ENCODE results near the gene MYH9.

Gene MYH9

DNA sequence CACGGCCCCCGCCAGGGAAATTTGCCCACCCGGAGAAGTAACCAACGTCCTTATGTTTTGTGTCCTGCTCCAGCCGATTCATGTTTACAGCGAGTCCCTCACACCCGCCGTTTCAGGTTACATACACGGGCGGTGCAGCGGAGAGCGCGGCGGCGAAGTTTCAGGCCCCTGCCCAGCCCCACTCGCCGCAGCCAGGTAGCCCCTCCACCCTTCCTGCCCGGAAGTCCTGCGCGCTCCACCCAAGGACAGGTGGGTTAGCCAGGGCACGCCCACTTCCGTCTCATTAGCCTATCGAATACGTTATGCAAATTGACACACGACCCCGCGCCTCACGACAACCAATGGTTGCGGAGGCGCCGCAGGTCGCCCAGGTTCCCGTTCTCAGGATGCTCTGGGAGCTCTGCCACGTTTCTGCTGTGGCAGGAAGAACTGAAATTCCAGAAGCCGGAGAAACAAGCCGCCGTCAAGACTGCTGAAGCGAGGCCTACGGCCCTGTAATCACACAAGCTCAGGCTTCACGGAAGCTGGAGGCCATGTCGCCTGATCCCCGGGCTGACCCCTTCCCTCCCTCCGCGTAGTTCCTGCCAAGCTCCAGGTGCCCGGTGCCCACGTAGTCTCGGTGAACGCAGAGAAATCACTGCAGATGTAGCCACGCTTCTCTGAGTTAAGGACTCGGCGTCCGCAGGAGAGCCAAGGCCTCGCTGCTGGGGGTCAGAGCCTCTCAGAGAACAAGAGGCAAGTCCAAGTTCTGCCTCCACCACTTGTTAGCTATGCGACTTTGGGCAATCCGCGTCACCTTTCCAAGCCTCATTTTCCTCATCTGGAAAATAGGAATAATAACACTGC, 22.4 kb upstream of the MYH9 start (continued):
- TF ChIP-seq, protein P1, sequence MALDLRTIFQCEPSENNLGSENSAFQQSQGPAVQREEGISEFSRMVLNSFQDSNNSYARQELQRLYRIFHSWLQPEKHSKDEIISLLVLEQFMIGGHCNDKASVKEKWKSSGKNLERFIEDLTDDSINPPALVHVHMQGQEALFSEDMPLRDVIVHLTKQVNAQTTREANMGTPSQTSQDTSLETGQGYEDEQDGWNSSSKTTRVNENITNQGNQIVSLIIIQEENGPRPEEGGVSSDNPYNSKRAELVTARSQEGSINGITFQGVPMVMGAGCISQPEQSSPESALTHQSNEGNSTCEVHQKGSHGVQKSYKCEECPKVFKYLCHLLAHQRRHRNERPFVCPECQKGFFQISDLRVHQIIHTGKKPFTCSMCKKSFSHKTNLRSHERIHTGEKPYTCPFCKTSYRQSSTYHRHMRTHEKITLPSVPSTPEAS (tag by site-specific recombination; IDR thresholded peaks at IDR 0.05): 0 out of 2 replicates have a peak, but pooled peaks have one; percentile 10
- TF ChIP-seq ZNF571 (tag by site-specific recombination; IDR thresholded peaks at IDR 0.05) (no peak), ZNF140 (tag by site-specific recombination; IDR thresholded peaks at IDR 0.05) (no peak), ZNF169 (tag by site-specific recombination; IDR thresholded peaks at IDR 0.05) (no peak), ZNF211 (tag by site-specific recombination; IDR thresholded peaks at IDR 0.05; ENCODE audit: low read depth) (no peak), ZNF184 (tag by site-specific recombination; IDR thresholded peaks at IDR 0.05) (no peak), ZSCAN30 (tag by site-specific recombination; IDR thresholded peaks at IDR 0.05) (peak; percentile 70; the same call in 1 of the 2 replicates), ZNF248 (tag by site-specific recombination; IDR thresholded peaks at IDR 0.05) (no peak), ZNF830 (tag by site-specific recombination; IDR thresholded peaks at IDR 0.05; ENCODE audit: low read depth) (no peak), ZNF221 (tag by site-specific recombination; IDR thresholded peaks at IDR 0.05; ENCODE audit: borderline replicate concordance) (no peak), ZNF837 (tag by site-specific recombination; IDR thresholded peaks at IDR 0.05) (no peak), ZNF777 (tag by site-specific recombination; IDR thresholded peaks at IDR 0.05; ENCODE audit: borderline replicate concordance) (no peak), ZBTB17 (tag by site-specific recombination; IDR thresholded peaks at IDR 0.05) (peak; percentile 73)
- TF ChIP-seq, protein P2, sequence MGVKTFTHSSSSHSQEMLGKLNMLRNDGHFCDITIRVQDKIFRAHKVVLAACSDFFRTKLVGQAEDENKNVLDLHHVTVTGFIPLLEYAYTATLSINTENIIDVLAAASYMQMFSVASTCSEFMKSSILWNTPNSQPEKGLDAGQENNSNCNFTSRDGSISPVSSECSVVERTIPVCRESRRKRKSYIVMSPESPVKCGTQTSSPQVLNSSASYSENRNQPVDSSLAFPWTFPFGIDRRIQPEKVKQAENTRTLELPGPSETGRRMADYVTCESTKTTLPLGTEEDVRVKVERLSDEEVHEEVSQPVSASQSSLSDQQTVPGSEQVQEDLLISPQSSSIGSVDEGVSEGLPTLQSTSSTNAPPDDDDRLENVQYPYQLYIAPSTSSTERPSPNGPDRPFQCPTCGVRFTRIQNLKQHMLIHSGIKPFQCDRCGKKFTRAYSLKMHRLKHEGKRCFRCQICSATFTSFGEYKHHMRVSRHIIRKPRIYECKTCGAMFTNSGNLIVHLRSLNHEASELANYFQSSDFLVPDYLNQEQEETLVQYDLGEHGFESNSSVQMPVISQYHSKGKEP (tag by site-specific recombination; IDR thresholded peaks at IDR 0.05): no peak
- TF ChIP-seq, protein P3, sequence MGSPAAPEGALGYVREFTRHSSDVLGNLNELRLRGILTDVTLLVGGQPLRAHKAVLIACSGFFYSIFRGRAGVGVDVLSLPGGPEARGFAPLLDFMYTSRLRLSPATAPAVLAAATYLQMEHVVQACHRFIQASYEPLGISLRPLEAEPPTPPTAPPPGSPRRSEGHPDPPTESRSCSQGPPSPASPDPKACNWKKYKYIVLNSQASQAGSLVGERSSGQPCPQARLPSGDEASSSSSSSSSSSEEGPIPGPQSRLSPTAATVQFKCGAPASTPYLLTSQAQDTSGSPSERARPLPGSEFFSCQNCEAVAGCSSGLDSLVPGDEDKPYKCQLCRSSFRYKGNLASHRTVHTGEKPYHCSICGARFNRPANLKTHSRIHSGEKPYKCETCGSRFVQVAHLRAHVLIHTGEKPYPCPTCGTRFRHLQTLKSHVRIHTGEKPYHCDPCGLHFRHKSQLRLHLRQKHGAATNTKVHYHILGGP (tag by site-specific recombination; IDR thresholded peaks at IDR 0.05): no peak
- TF ChIP-seq, protein P4, sequence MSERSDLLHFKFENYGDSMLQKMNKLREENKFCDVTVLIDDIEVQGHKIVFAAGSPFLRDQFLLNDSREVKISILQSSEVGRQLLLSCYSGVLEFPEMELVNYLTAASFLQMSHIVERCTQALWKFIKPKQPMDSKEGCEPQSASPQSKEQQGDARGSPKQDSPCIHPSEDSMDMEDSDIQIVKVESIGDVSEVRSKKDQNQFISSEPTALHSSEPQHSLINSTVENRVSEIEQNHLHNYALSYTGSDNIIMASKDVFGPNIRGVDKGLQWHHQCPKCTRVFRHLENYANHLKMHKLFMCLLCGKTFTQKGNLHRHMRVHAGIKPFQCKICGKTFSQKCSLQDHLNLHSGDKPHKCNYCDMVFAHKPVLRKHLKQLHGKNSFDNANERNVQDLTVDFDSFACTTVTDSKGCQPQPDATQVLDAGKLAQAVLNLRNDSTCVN (tag by site-specific recombination; optimal IDR thresholded peaks at IDR 0.05): peak; percentile 65
- TF ChIP-seq, protein P5, sequence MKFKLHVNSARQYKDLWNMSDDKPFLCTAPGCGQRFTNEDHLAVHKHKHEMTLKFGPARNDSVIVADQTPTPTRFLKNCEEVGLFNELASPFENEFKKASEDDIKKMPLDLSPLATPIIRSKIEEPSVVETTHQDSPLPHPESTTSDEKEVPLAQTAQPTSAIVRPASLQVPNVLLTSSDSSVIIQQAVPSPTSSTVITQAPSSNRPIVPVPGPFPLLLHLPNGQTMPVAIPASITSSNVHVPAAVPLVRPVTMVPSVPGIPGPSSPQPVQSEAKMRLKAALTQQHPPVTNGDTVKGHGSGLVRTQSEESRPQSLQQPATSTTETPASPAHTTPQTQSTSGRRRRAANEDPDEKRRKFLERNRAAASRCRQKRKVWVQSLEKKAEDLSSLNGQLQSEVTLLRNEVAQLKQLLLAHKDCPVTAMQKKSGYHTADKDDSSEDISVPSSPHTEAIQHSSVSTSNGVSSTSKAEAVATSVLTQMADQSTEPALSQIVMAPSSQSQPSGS (tag by site-specific recombination; IDR thresholded peaks at IDR 0.05; ENCODE audit: low read depth): no peak
- TF ChIP-seq, protein P6, sequence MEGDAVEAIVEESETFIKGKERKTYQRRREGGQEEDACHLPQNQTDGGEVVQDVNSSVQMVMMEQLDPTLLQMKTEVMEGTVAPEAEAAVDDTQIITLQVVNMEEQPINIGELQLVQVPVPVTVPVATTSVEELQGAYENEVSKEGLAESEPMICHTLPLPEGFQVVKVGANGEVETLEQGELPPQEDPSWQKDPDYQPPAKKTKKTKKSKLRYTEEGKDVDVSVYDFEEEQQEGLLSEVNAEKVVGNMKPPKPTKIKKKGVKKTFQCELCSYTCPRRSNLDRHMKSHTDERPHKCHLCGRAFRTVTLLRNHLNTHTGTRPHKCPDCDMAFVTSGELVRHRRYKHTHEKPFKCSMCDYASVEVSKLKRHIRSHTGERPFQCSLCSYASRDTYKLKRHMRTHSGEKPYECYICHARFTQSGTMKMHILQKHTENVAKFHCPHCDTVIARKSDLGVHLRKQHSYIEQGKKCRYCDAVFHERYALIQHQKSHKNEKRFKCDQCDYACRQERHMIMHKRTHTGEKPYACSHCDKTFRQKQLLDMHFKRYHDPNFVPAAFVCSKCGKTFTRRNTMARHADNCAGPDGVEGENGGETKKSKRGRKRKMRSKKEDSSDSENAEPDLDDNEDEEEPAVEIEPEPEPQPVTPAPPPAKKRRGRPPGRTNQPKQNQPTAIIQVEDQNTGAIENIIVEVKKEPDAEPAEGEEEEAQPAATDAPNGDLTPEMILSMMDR (tag by site-specific recombination; IDR thresholded peaks at IDR 0.05): peak; percentile 35; the same call in 1 of the 2 replicates
- TF ChIP-seq, protein P7, sequence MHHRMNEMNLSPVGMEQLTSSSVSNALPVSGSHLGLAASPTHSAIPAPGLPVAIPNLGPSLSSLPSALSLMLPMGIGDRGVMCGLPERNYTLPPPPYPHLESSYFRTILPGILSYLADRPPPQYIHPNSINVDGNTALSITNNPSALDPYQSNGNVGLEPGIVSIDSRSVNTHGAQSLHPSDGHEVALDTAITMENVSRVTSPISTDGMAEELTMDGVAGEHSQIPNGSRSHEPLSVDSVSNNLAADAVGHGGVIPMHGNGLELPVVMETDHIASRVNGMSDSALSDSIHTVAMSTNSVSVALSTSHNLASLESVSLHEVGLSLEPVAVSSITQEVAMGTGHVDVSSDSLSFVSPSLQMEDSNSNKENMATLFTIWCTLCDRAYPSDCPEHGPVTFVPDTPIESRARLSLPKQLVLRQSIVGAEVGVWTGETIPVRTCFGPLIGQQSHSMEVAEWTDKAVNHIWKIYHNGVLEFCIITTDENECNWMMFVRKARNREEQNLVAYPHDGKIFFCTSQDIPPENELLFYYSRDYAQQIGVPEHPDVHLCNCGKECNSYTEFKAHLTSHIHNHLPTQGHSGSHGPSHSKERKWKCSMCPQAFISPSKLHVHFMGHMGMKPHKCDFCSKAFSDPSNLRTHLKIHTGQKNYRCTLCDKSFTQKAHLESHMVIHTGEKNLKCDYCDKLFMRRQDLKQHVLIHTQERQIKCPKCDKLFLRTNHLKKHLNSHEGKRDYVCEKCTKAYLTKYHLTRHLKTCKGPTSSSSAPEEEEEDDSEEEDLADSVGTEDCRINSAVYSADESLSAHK (tag by site-specific recombination; IDR thresholded peaks at IDR 0.05): no peak
- TF ChIP-seq, protein P8, sequence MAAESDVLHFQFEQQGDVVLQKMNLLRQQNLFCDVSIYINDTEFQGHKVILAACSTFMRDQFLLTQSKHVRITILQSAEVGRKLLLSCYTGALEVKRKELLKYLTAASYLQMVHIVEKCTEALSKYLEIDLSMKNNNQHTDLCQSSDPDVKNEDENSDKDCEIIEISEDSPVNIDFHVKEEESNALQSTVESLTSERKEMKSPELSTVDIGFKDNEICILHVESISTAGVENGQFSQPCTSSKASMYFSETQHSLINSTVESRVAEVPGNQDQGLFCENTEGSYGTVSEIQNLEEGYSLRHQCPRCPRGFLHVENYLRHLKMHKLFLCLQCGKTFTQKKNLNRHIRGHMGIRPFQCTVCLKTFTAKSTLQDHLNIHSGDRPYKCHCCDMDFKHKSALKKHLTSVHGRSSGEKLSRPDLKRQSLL (tag by site-specific recombination; IDR thresholded peaks at IDR 0.05): no peak
- TF ChIP-seq, protein P9, sequence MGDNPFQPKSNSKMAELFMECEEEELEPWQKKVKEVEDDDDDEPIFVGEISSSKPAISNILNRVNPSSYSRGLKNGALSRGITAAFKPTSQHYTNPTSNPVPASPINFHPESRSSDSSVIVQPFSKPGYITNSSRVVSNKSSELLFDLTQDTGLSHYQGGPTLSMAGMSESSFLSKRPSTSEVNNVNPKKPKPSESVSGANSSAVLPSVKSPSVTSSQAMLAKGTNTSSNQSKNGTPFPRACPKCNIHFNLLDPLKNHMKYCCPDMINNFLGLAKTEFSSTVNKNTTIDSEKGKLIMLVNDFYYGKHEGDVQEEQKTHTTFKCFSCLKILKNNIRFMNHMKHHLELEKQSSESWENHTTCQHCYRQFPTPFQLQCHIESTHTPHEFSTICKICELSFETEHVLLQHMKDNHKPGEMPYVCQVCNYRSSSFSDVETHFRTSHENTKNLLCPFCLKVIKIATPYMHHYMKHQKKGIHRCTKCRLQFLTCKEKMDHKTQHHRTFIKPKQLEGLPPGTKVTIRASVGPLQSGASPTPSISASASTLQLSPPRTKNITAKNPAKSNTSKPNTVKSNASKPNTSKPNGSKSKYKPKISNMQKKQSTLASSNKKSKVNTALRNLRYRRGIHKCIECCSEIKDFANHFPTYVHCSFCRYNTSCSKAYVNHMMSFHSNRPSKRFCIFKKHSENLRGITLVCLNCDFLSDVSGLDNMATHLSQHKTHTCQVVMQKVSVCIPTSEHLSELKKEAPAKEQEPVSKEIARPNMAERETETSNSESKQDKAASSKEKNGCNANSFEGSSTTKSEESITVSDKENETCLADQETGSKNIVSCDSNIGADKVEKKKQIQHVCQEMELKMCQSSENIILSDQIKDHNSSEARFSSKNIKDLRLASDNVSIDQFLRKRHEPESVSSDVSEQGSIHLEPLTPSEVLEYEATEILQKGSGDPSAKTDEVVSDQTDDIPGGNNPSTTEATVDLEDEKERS (tag by site-specific recombination; IDR thresholded peaks at IDR 0.05): no peak

All from HEK293 (cell line).